HepG2 (cell line): ENCODE data around the gene ADRA2B. TPM values are rescaled to one million over a fixed set of nuclear protein-coding genes. Genes with fewer than 3 reads are reported as not detected.

ENCODE experiments used
- ATAC-seq: fragments of 200-7000 bp; cut with Tn5 transposase; 3 replicates; pipeline ENCODE4 v1.9.1; 2020; ENCODE audit warnings: mild to moderate bottlenecking, moderate library complexity
- BruUV-seq: library from RNA; stranded (reverse); fragments of 400-500 nt; replicated peaks from 2 replicates; lab custom pipeline; 2021; lab: Mats Ljungman, UMichigan
- CTCF ChIA-PET: fragments of 300-600 bp; formaldehyde crosslinking; extraction: SDS; loops from one replicate; lab custom pipeline; 2021; ENCODE audit warnings: low total read pairs, inconsistent platforms, low intra/inter-chr PET ratio; lab: Yijun Ruan, JAX
- POLR2A ChIA-PET: fragments of 350-600 bp; sonication (Branson Sonifier 250); formaldehyde crosslinking; loops from one replicate; lab custom pipeline; 2020; ENCODE audit warnings: antibody characterized with exemption, inconsistent platforms; lab: Yijun Ruan, JAX
- DNase-seq: peaks from one replicate; pipeline ENCODE4 v3.0.0-alpha.2; 2015; ENCODE audit warnings: low spot score
- FAIRE-seq: peaks from 3 replicates; lab custom pipeline; 2011; peaks lifted over from hg19 to GRCh38; lab: Jason Lieb, UNC
- H2AFZ ChIP-seq: one replicate; pipeline ENCODE4 v1.6.1; 2011; ENCODE audit warnings: low read length, inconsistent platforms
- H3K27ac ChIP-seq: fragments of 300-600 bp; 3 replicates; pipeline ENCODE4 v1.8.0; 2011; ENCODE audit warnings: mixed run types, mild to moderate bottlenecking, mixed read lengths, low read length, inconsistent platforms; ENCODE audit not compliant: insufficient read depth; ENCODE audit errors: extremely low read length
- H3K27me3 ChIP-seq, 2 experiments: fragments of 200-600 bp in 1 of 2; 2 replicates in 1 of 2; 3 replicates in 1 of 2; pipeline versions ENCODE4 v1.6.0 to v1.8.0; 2011; ENCODE audit warnings: low read length in 2 of 2, mild to moderate bottlenecking in 2 of 2, moderate library complexity in 2 of 2, inconsistent platforms in 1 of 2; ENCODE audit not compliant: insufficient read depth in 2 of 2, control insufficient read depth in 1 of 2
- H3K36me3 ChIP-seq, 2 experiments: fragments of 200-600 bp in 1 of 2; replicated peaks in 1 of 2; 2 replicates in 1 of 2; 3 replicates in 1 of 2; pipeline versions ENCODE4 v1.5.1 to v1.8.0; 2011; ENCODE audit warnings: low read length in 2 of 2, inconsistent platforms in 1 of 2; ENCODE audit not compliant: insufficient read depth in 2 of 2, control insufficient read depth in 1 of 2
- H3K4me1 ChIP-seq: 2 replicates; pipeline ENCODE4 v1.5.1; 2012; ENCODE audit warnings: low read length, inconsistent platforms; ENCODE audit not compliant: insufficient read depth
- H3K4me2 ChIP-seq: 2 replicates; pipeline ENCODE4 v1.6.0; 2011; ENCODE audit warnings: low read depth, low read length, inconsistent platforms
- H3K4me3 ChIP-seq, 3 experiments: fragments of 200-600 bp in 1 of 3; sonication (generic), shearing (Covaris generic) in 1 of 3; replicated peaks in 1 of 3; 2 replicates each; pipeline ENCODE4 v1.5.1; 2011 to 2016; ENCODE audit warnings: low read length in 3 of 3, inconsistent platforms in 2 of 3, low read depth in 2 of 3, mild to moderate bottlenecking in 2 of 3, control low read depth in 1 of 3, mixed read lengths in 1 of 3; ENCODE audit not compliant: insufficient read depth in 1 of 3
- H3K79me2 ChIP-seq: one replicate; pipeline ENCODE4 v1.6.1; 2011; ENCODE audit warnings: low read length, inconsistent platforms; ENCODE audit not compliant: insufficient read depth
- H3K9ac ChIP-seq: 2 replicates; pipeline ENCODE4 v1.6.0; 2011; ENCODE audit warnings: mild to moderate bottlenecking, low read depth, low read length, inconsistent platforms; ENCODE audit not compliant: insufficient read depth
- H3K9me3 ChIP-seq: 2 replicates; pipeline ENCODE4 v1.5.1; 2012; ENCODE audit warnings: mild to moderate bottlenecking, low read length
- H4K20me1 ChIP-seq: 2 replicates; pipeline ENCODE4 v1.6.0; 2011; ENCODE audit warnings: inconsistent platforms, mild to moderate bottlenecking, low read length, moderate library complexity; ENCODE audit not compliant: insufficient read depth
- ERF ChIP-seq: IDR thresholded peaks from 2 replicates; pipeline ENCODE4 v1.6.1; 2018; ENCODE audit warnings: missing biosample characterization, missing genetic modification reagents
- HNRNPLL ChIP-seq: fragments of 200-400 bp; formaldehyde crosslinking; IDR thresholded peaks from 2 replicates; pipeline ENCODE4 v1.6.1; 2017; ENCODE audit warnings: mild to moderate bottlenecking, low read depth, low read length; ENCODE audit not compliant: poor library complexity, severe bottlenecking
- NFYB ChIP-seq: sonication (generic); formaldehyde crosslinking; IDR thresholded peaks from 2 replicates; pipeline ENCODE4 v1.4.0; 2020; ENCODE audit warnings: missing genetic modification reagents
- NFYC ChIP-seq: IDR thresholded peaks from 2 replicates; pipeline ENCODE4 v1.6.1; 2016; ENCODE audit warnings: missing genetic modification reagents, missing compliant biosample characterization
- POGK ChIP-seq: sonication (generic); formaldehyde crosslinking; conservative IDR thresholded peaks from 2 replicates; pipeline ENCODE4 v1.8.0; 2022; ENCODE audit warnings: mild to moderate bottlenecking, moderate library complexity, missing genetic modification reagents
- RORA ChIP-seq: sonication (generic); formaldehyde crosslinking; IDR thresholded peaks from 2 replicates; pipeline ENCODE4 v1.5.0; 2020; ENCODE audit warnings: mild to moderate bottlenecking, missing genetic modification reagents, moderate library complexity
- USF2 ChIP-seq, 2 experiments: sonication (generic) in 1 of 2; formaldehyde crosslinking in 1 of 2; IDR thresholded peaks; 2 replicates each; pipeline versions ENCODE4 v1.5.1 to v1.6.1; 2011 to 2020; ENCODE audit warnings: borderline replicate concordance in 1 of 2, low read depth in 1 of 2, low read length in 1 of 2, mild to moderate bottlenecking in 1 of 2, missing genetic modification reagents in 1 of 2, moderate library complexity in 1 of 2
- ZNF709 ChIP-seq: sonication (generic); formaldehyde crosslinking; IDR thresholded peaks from 2 replicates; pipeline ENCODE4 v1.5.0; 2020; ENCODE audit warnings: mild to moderate bottlenecking, missing genetic modification reagents
- WGBS: methylation state at CpG from one replicate; pipeline ENCODE4 v1.1.6; 2017; ENCODE audit warnings: low lambda C conversion rate; 5-methylcytosine and 5-hydroxymethylcytosine counted together
- in situ Hi-C: cut with HindIII; loops from 2 replicates; pipeline ENCODE4 v1.10.0; 2017; ENCODE audit warnings: low pct_unique_long_range_greater_than_20kb; ENCODE audit not compliant: extremely low pct_ligation_motif_present
- intact Hi-C: fragments of 100-400 bp; cut with micrococcal nuclease; formaldehyde crosslinking; loops from one replicate; pipeline ENCODE4 v1.10.0; 2022; ENCODE audit not compliant: unreplicated experiment
- polyA plus RNA-seq, 8 experiments: library from polyadenylated mRNA; depleted of rRNA in 3 of 8; stranded (reverse) in 7 of 8; unstranded in 1 of 8; fragments of >200 nt; fragmentation: Illumina TruSeq in 4 of 8; extraction: Trizol in 4 of 8; gene quantifications; 2 replicates each; pipeline versions ENCODE4 v1.2.1 to v1.2.3, GENCODE V29; 2011 to 2016; ENCODE audit warnings: low read depth in 4 of 8, missing spikeins in 1 of 8, mixed read lengths in 1 of 8; ENCODE audit not compliant: insufficient read depth in 1 of 8
- total RNA-seq, 5 experiments: library from RNA; depleted of rRNA; stranded (reverse); fragments of >200 nt; fragmentation: Illumina TruSeq; extraction: Trizol; gene quantifications; 2 replicates each; pipeline ENCODE4 v1.2.3, GENCODE V29; 2016; ENCODE audit warnings: low read depth in 1 of 5

The ADRA2B gene
- total and polyA plus RNA-seq, 2 of the 13 experiments (the other 11 are each of a cell fraction or from before 2014, with no cell fraction given): not detected

- no peak for TF ChIP-seq POGK (CRISPR knock-in tag)
- TF ChIP-seq, all 625 proteins: peak for 13
Measured at GRCh38 chr2:96116424-96116878, at the start of gene ADRA2B (continued).

- POLR2A ChIA-PET: no interaction called here
- no peak overlapping the region for H3K9ac ChIP-seq
- TF ChIP-seq NFYC (CRISPR knock-in tag) (peak; percentile 63), HNRNPLL (peak; percentile 22), ERF (CRISPR knock-in tag) (no peak), ZNF709 (CRISPR knock-in tag) (no peak), NFYB (CRISPR knock-in tag) (peak; percentile 26; the same call in 1 of the 2 replicates), RORA (no peak), USF2 (IDR thresholded peaks at IDR 0.05; ENCODE audit: low read depth, low read length) (peak; percentile 45; the same call in 1 of the 2 replicates), USF2 (CRISPR knock-in tag; IDR thresholded peaks at IDR 0.05; ENCODE audit: borderline replicate concordance) (peak; percentile 47; the same call in 1 of the 2 replicates)
- in situ Hi-C loops (no loop called here), intact Hi-C loops (no loop called here)
- H2AFZ ChIP-seq: peak overlapping the region; percentile 9
- FAIRE-seq (no peak), DNase-seq (no peak), ATAC-seq (peak; percentile 74)
- H3K36me3 ChIP-seq: no peaks in the 10 kb centered on the region
- H3K4me3 ChIP-seq: peak overlapping the region in 1 of 3 experiments; percentile 17; a peak in 1 of 6 replicates
- BruUV-seq: no TSS peak
- H3K4me2 ChIP-seq: peak overlapping the region; percentile 38
- H3K4me1 ChIP-seq: peaks cover 25% of the 10 kb centered on the region
- CTCF ChIA-PET: no interaction called here
- H3K9me3 ChIP-seq: no peaks in the 10 kb centered on the region
- 67% methylated on average over 16 of the region's 18 CpGs for WGBS
- H3K79me2 ChIP-seq: no peaks in the 10 kb centered on the region
- H3K27me3 ChIP-seq: peaks cover 1 to 22% of the 10 kb centered on the region in 2 experiments; a peak in 3 of 5 replicates
- no peak overlapping the region for H3K27ac ChIP-seq
- H4K20me1 ChIP-seq: no peaks in the 10 kb centered on the region
Measured at GRCh38 chr2:96164459-96165184, 48.3 kb upstream of the ADRA2B start.
